ENCODE measurements around the gene PRR7. TPM values are rescaled to one million over a fixed set of nuclear protein-coding genes. Genes with fewer than 3 reads are reported as not detected.

The PRR7 gene
- polyA plus RNA-seq, 1 of the 3 experiments (the other 2 are of a cell fraction): 17.1 TPM

GRCh38 chr5:177440990-177441780 is 5.4 kb upstream of the PRR7 start:
- Histone ChIP-seq H3K4me1 (ENCODE audit: control insufficient read depth in 1 of 2, insufficient read depth in 2 of 2, low read depth in 1 of 2, low read length in 1 of 2) (peaks cover 5 to 13% of the 10 kb centered on the region in 2 experiments; a peak in 2 of 4 replicates), H3K79me2 (ENCODE audit: insufficient read depth) (peaks cover 20% of the 10 kb centered on the region), H2AFZ (ENCODE audit: low read depth) (no peak overlapping the region), H3K27me3 (ENCODE audit: insufficient read depth) (no peaks in the 10 kb centered on the region), H3K27ac (ENCODE audit: low read depth in 2 of 2, low read length in 1 of 2) (no peak overlapping the region; a peak in 1 of 4 replicates), H4K20me1 (ENCODE audit: insufficient read depth) (0 out of 2 replicates have a peak, but pooled peaks cover 9% of the 10 kb centered on the region), H3K4me3 (ENCODE audit: low read depth in 2 of 2, low read length in 1 of 2) (no peak overlapping the region), H3K4me2 (no peak overlapping the region), H3K36me3 (replicated peaks in 1 of 2; ENCODE audit: control insufficient read depth in 1 of 2, insufficient read depth in 2 of 2, low read length in 1 of 2) (peaks cover 9 to 21% of the 10 kb centered on the region in 2 experiments), H3K9ac (no peak overlapping the region), H3K9me3 (no peaks in the 10 kb centered on the region), H3K9me2 (no peaks in the 10 kb centered on the region), H3F3A (replicated peaks; ENCODE audit: insufficient read depth) (peaks cover 15% of the 10 kb centered on the region)
- 91% methylated on average over 21 of the region's 26 CpGs for WGBS (ENCODE audit: low lambda C conversion rate)
- ChIA-PET CTCF (interaction anchor here (0.8 to 12.7 kb wide), 13 partner anchors 9 to 132 kb away, joined by 3 to 206 read pairs (median 5); partner anchors contain the start of gene PFN3), POLR2A (interaction anchor here (0.6 to 2.2 kb wide), 6 partner anchors 12 to 37 kb away, joined by 3 to 7 read pairs (median 4); no protein-coding TSS in a partner anchor)
- no peak for DNase-seq
- TF ChIP-seq, protein P1, sequence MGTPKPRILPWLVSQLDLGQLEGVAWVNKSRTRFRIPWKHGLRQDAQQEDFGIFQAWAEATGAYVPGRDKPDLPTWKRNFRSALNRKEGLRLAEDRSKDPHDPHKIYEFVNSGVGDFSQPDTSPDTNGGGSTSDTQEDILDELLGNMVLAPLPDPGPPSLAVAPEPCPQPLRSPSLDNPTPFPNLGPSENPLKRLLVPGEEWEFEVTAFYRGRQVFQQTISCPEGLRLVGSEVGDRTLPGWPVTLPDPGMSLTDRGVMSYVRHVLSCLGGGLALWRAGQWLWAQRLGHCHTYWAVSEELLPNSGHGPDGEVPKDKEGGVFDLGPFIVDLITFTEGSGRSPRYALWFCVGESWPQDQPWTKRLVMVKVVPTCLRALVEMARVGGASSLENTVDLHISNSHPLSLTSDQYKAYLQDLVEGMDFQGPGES (IDR thresholded peaks at IDR 0.05; ENCODE audit: low read depth, low read length): no peak
- no peak for TF ChIP-seq USF1 (IDR thresholded peaks at IDR 0.05; ENCODE audit: borderline replicate concordance, low read depth)
- TF ChIP-seq RFX5 (IDR thresholded peaks at IDR 0.05; ENCODE audit: low read length): no peak
- no peak for TF ChIP-seq POLR2AphosphoS5 (IDR thresholded peaks at IDR 0.05; ENCODE audit: low read depth, low read length)
- TF ChIP-seq, protein P2, sequence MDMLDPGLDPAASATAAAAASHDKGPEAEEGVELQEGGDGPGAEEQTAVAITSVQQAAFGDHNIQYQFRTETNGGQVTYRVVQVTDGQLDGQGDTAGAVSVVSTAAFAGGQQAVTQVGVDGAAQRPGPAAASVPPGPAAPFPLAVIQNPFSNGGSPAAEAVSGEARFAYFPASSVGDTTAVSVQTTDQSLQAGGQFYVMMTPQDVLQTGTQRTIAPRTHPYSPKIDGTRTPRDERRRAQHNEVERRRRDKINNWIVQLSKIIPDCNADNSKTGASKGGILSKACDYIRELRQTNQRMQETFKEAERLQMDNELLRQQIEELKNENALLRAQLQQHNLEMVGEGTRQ (IDR thresholded peaks at IDR 0.05; ENCODE audit: borderline replicate concordance, low read depth, low read length): no peak
- TF ChIP-seq JUND (IDR thresholded peaks at IDR 0.05): no peak
- no peak for TF ChIP-seq YY1 (IDR thresholded peaks at IDR 0.05; ENCODE audit: low read depth)
- TF ChIP-seq TEAD4 (IDR thresholded peaks at IDR 0.05; ENCODE audit: borderline replicate concordance, insufficient read depth): no peak
- no peak for TF ChIP-seq TCF12 (IDR thresholded peaks at IDR 0.05)
- no peak for TF ChIP-seq FOXM1 (IDR thresholded peaks at IDR 0.05; ENCODE audit: low read depth)
- TF ChIP-seq PBX3 (IDR thresholded peaks at IDR 0.05): no peak
- no peak for TF ChIP-seq RCOR1 (IDR thresholded peaks at IDR 0.05; ENCODE audit: low read length)
- no peak for TF ChIP-seq MXI1 (IDR thresholded peaks at IDR 0.05; ENCODE audit: low read depth, low read length)
- TF ChIP-seq EP300 (IDR thresholded peaks at IDR 0.05; ENCODE audit: borderline replicate concordance in 1 of 2, low read depth in 1 of 2, low read length in 1 of 2): no peak
- TF ChIP-seq TAF1 (IDR thresholded peaks at IDR 0.05; ENCODE audit: borderline replicate concordance, low read depth, low read length): no peak
- TF ChIP-seq CTCF (IDR thresholded peaks at IDR 0.05): no peak

Data from SK-N-SH (cell line).